OCI-LY7 (cell line): ENCODE results near the gene ZNF529.

Source experiments
- CTCF ChIP-seq: fragments of 200-600 bp; sonication (generic); conservative IDR thresholded peaks from 2 replicates; pipeline ENCODE4 v1.5.1; 2014; ENCODE audit warnings: mild to moderate bottlenecking, antibody characterized with exemption, low read length, moderate library complexity, mixed read lengths
- EZH2phosphoT487 ChIP-seq: fragments of 200-600 bp; sonication (generic); IDR thresholded peaks from 2 replicates; pipeline ENCODE4 v1.6.1; 2018; ENCODE audit warnings: low read depth, borderline replicate concordance, mild to moderate bottlenecking, mixed run types, antibody characterized with exemption, low read length, moderate library complexity, mixed read lengths

- no peak for TF ChIP-seq CTCF
- TF ChIP-seq EZH2phosphoT487, result no peak
Measured at GRCh38 chr19:36573895-36574720, 1.0 kb upstream of the ZNF529 start.
